Kidney epithelial cell (primary cell): Measurements from ENCODE around the gene CAMK2N2. TPM values are rescaled to one million over a fixed set of nuclear protein-coding genes. Genes with fewer than 3 reads are reported as not detected.

Experiments used
- DNase-seq: peaks from one replicate; pipeline ENCODE4 v3.0.0-alpha.2; 2010; ENCODE audit warnings: low read depth
- H3K27me3 ChIP-seq: 2 replicates; pipeline ENCODE4 v1.6.0; 2011; ENCODE audit warnings: low read length; ENCODE audit not compliant: control insufficient read depth, insufficient read depth
- H3K36me3 ChIP-seq: 2 replicates; pipeline ENCODE4 v1.5.1; 2011; ENCODE audit warnings: low read length; ENCODE audit not compliant: control insufficient read depth, insufficient read depth
- H3K4me3 ChIP-seq: 2 replicates; pipeline ENCODE4 v1.5.1; 2011; ENCODE audit warnings: low read depth, mild to moderate bottlenecking, control low read depth, low read length
- total RNA-seq: library from RNA; depleted of rRNA; stranded (reverse); fragments of >200 nt; gene quantifications from 2 replicates; pipeline ENCODE4 v1.2.3, GENCODE V29; 2015
- TF ChIP-seq, protein P1 (sequence below): IDR thresholded peaks from 2 replicates; pipeline ENCODE4 v1.5.1; 2011; ENCODE audit warnings: mild to moderate bottlenecking, moderate library complexity, low read length, control low read depth, inconsistent platforms; ENCODE audit not compliant: insufficient read depth, poor library complexity, severe bottlenecking

CAMK2N2 gene
- total RNA-seq, 1 donor from 2014 or later = 0.67 TPM

DNA sequence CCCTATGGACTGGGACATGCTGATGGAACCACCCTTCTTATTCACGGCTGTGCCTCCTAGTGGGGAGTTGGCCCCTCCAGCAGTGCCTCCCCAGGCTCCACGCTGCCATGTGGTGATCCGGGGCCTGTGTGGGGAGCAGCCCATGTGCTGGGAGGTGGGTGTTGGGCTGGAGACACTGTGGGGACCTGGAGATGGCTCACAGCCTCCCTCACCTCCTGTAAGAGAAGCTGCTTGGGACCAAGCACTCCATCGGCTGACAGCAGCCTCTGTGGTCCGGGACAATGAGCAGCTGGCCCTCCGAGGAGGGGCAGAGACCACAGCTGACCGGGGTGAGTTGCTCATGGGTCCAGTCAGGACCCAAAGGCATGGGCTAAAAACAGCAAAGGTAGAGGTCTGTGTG lies 21.6 kb downstream of the CAMK2N2 start:
- TF ChIP-seq, protein P1, sequence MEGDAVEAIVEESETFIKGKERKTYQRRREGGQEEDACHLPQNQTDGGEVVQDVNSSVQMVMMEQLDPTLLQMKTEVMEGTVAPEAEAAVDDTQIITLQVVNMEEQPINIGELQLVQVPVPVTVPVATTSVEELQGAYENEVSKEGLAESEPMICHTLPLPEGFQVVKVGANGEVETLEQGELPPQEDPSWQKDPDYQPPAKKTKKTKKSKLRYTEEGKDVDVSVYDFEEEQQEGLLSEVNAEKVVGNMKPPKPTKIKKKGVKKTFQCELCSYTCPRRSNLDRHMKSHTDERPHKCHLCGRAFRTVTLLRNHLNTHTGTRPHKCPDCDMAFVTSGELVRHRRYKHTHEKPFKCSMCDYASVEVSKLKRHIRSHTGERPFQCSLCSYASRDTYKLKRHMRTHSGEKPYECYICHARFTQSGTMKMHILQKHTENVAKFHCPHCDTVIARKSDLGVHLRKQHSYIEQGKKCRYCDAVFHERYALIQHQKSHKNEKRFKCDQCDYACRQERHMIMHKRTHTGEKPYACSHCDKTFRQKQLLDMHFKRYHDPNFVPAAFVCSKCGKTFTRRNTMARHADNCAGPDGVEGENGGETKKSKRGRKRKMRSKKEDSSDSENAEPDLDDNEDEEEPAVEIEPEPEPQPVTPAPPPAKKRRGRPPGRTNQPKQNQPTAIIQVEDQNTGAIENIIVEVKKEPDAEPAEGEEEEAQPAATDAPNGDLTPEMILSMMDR = no peak
- H3K4me3 ChIP-seq = no peak overlapping the region
- no peak for DNase-seq
- H3K27me3 ChIP-seq = peaks cover 15% of the 10 kb centered on the region
- H3K36me3 ChIP-seq = no peaks in the 10 kb centered on the region

GRCh38 chr3:184239221-184239620 lies 22.1 kb downstream of the CAMK2N2 start:
- Histone ChIP-seq H3K36me3 (no peaks in the 10 kb centered on the region), H3K4me3 (no peak overlapping the region), H3K27me3 (peaks cover 15% of the 10 kb centered on the region)
- TF ChIP-seq, protein P1 = no peak
- DNase-seq = no peak

DNA sequence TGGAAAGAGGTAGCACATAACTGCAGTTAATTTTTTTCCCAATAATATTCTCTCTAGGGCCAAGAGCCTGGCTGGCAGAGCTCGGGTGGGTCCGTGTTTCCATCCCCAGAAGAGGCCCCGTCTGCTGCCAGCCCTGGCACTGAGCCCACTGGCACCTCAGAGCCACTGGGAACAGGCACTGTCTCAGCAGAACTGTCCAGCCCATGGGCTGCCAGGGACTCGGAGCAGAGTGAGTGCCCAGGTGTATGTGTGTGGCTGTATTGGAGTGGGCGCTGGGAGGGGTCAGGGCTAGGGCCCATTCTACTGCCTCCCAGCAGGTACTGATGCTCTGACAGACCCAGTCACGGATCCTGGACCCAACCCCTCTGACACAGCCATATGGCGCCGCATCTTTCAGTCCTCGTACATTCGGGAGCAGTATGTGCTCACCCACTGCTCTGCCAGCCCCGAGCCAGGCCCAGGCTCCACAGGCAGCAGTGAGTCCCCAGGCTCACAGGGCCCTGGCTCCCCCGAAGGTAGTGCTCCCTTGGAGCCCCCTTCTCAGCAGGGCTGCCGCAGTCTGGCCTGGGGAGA lies 23.0 kb downstream of the CAMK2N2 start:
- H3K4me3 ChIP-seq = no peak overlapping the region
- TF ChIP-seq, protein P1 = no peak
- no peak for DNase-seq

DNA sequence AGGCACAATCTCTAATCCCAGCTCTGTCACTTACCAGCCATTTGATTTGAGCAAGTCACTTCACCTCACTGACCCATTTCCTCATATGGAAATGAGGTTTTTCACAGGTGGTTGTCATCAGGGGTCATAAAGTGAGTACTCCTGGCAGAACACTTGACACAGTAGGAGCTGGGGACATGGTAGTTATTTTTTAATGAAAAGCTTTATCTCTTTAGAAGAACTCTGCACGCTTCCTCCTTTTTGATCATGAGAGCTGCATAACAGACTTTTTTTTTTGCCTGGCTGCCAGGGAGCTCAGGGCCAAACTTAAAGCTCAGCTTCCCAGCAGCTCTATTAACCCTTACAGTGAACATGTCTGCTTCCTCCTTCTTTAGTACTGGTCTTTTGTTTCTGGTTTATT lies 23.5 kb downstream of the CAMK2N2 start:
- Histone ChIP-seq H3K36me3 (no peaks in the 10 kb centered on the region), H3K27me3 (peaks cover 15% of the 10 kb centered on the region), H3K4me3 (no peak overlapping the region)
- no peak for DNase-seq
- TF ChIP-seq, protein P1 = no peak

More for the DNA sequence above, 23.0 kb downstream of the CAMK2N2 start:
- H3K27me3 ChIP-seq = peaks cover 15% of the 10 kb centered on the region
- no peaks in the 10 kb centered on the region for H3K36me3 ChIP-seq

DNA sequence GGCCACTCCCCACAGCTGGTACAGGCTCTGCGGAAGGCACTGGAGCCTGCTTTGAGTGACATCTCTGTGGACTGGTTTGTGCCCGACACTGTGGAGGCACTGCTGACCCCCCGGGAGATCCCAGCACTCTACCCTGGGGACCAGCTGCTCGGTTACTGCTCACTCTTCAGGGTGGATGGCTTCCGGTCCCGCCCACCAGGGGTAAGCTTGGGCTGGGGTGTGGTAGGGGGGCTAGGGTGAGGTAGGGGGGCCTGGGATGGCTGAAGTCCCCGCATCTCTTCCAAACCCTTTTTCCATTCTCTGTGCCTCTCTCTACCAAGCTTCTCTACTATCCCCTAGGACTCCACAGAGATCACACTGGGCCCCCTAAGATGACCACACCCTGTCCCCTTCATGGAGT lies 24.1 kb downstream of the CAMK2N2 start:
- no peaks in the 10 kb centered on the region for H3K36me3 ChIP-seq
- H3K27me3 ChIP-seq = peaks cover 19% of the 10 kb centered on the region
- H3K4me3 ChIP-seq = no peak overlapping the region
- no peak for DNase-seq
- TF ChIP-seq, protein P1 = no peak

DNA sequence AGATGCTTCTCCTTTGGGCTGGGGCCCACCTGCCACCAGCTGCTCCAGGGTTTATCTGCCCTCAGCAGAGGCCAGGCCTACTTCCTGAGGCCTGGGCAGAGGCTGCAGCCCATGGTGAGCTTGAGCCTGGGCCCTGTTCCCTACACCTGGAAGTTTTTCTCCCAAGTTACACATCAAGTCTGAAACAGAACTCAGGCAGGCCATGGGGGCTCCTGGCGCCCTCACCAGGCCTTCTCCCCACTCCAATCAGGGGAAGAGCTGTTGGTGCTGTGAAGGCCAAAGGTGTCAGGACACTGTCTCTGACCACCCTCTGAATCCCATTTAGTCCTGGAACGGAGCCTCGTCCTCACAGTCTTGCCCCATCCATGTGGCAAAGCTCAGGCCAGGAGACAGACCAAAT lies 24.7 kb downstream of the CAMK2N2 start:
- H3K27me3 ChIP-seq = peaks cover 23% of the 10 kb centered on the region
- no peaks in the 10 kb centered on the region for H3K36me3 ChIP-seq
- no peak overlapping the region for H3K4me3 ChIP-seq
- no peak for DNase-seq
- TF ChIP-seq, protein P1 = no peak
